GM12878 (cell line): ENCODE measurements around the gene JMJD6. TPM values are rescaled to one million over a fixed set of nuclear protein-coding genes. Genes with fewer than 3 reads are reported as not detected.

Experiments
- ATAC-seq: fragments of 200-7000 bp; cut with Tn5 transposase; 3 replicates; pipeline ENCODE4 v1.9.1; 2020; ENCODE audit warnings: mild to moderate bottlenecking, moderate library complexity
- BruUV-seq: library from RNA; stranded (reverse); fragments of 400-500 nt; replicated peaks from 2 replicates; lab custom pipeline; 2021; lab: Mats Ljungman, UMichigan
- CTCF ChIA-PET: fragments of 300-600 bp; sonication (Branson Sonifier 250); formaldehyde crosslinking; extraction: SDS; loops from one replicate; lab custom pipeline; 2021; ENCODE audit warnings: inconsistent platforms; lab: Yijun Ruan, JAX
- POLR2A ChIA-PET: fragments of 350-600 bp; formaldehyde crosslinking; extraction: SDS; loops from one replicate; lab custom pipeline; 2021; ENCODE audit warnings: inconsistent platforms; lab: Charles Lee
- RAD21 ChIA-PET: fragments of 300-600 bp; sonication (Branson Sonifier 250); formaldehyde crosslinking; loops from one replicate; lab custom pipeline; 2023; ENCODE audit warnings: antibody characterized with exemption; ENCODE audit not compliant: unreplicated experiment; lab: Charles Lee
- SMC1A ChIA-PET: fragments of 300-600 bp; sonication (Branson Sonifier 250); formaldehyde crosslinking; loops from one replicate; lab custom pipeline; 2023; ENCODE audit not compliant: unreplicated experiment, uncharacterized antibody; lab: Charles Lee
- DNase-seq: peaks from one replicate; pipeline ENCODE4 v3.0.0-alpha.2; 2011; ENCODE audit warnings: low read depth, low spot score
- FAIRE-seq: peaks from 3 replicates; lab custom pipeline; 2011; peaks lifted over from hg19 to GRCh38; lab: Jason Lieb, UNC
- H2AFZ ChIP-seq: 2 replicates; pipeline ENCODE4 v1.6.0; 2011; ENCODE audit warnings: low read depth, low read length, control low read depth; ENCODE audit not compliant: control insufficient read depth
- H3K27ac ChIP-seq: 2 replicates; pipeline ENCODE4 v1.5.1; 2011; ENCODE audit warnings: control low read depth; ENCODE audit not compliant: control insufficient read depth, insufficient read depth
- H3K27me3 ChIP-seq, 2 experiments: replicated peaks in 1 of 2; 2 replicates each; pipeline versions ENCODE4 v1.6.0 to v1.6.1; 2011; ENCODE audit warnings: low read length in 1 of 2; ENCODE audit not compliant: control insufficient read depth in 2 of 2, insufficient read depth in 2 of 2
- H3K36me3 ChIP-seq, 2 experiments: 2 replicates each; pipeline ENCODE4 v1.5.1; 2011; ENCODE audit warnings: low read length in 1 of 2; ENCODE audit not compliant: control insufficient read depth in 2 of 2, insufficient read depth in 2 of 2
- H3K4me1 ChIP-seq: 2 replicates; pipeline ENCODE4 v1.6.1; 2011; ENCODE audit warnings: mild to moderate bottlenecking, low read length, moderate library complexity, mixed read lengths; ENCODE audit not compliant: control insufficient read depth, insufficient read depth
- H3K4me2 ChIP-seq: 2 replicates; pipeline ENCODE4 v1.6.0; 2011; ENCODE audit warnings: control low read depth; ENCODE audit not compliant: control insufficient read depth, insufficient read depth
- H3K4me3 ChIP-seq: fragments of 200-600 bp; sonication (generic); 2 replicates; pipeline ENCODE4 v1.5.1; 2016
- H3K79me2 ChIP-seq: 2 replicates; pipeline ENCODE4 v1.6.0; 2011; ENCODE audit warnings: low read length; ENCODE audit not compliant: control insufficient read depth, insufficient read depth
- H3K9ac ChIP-seq: 2 replicates; pipeline ENCODE4 v1.8.0; 2011; ENCODE audit warnings: low read length, control low read depth, mixed read lengths; ENCODE audit not compliant: control insufficient read depth, insufficient read depth
- H3K9me3 ChIP-seq: replicated peaks from 3 replicates; pipeline ENCODE4 v1.5.1; 2011; ENCODE audit warnings: mild to moderate bottlenecking, low read length; ENCODE audit not compliant: control insufficient read depth, insufficient read depth
- H4K20me1 ChIP-seq: 2 replicates; pipeline ENCODE4 v1.6.0; 2011; ENCODE audit not compliant: control insufficient read depth, insufficient read depth
- BACH1 ChIP-seq: fragments of 450-650 bp; IDR thresholded peaks from 2 replicates; pipeline ENCODE4 v1.6.1; 2017; ENCODE audit warnings: mild to moderate bottlenecking, borderline replicate concordance
- EP300 ChIP-seq, 2 experiments: fragments of 150-350 bp in 1 of 2; IDR thresholded peaks; 2 replicates each; pipeline ENCODE4 v1.6.1; 2011 to 2012; ENCODE audit warnings: low read depth in 2 of 2, low read length in 2 of 2, borderline replicate concordance in 1 of 2, improper control_type of control experiment in 1 of 2, inconsistent platforms in 1 of 2; ENCODE audit not compliant: control insufficient read depth in 1 of 2
- MTA3 ChIP-seq: IDR thresholded peaks from 2 replicates; pipeline ENCODE4 v1.6.1; 2012; ENCODE audit warnings: low read length, inconsistent platforms, borderline replicate concordance
- MYB ChIP-seq: fragments of 150-350 bp; IDR thresholded peaks from 2 replicates; pipeline ENCODE4 v1.6.1; 2014; ENCODE audit warnings: mild to moderate bottlenecking, low read depth, low read length, borderline replicate concordance
- POLR2A ChIP-seq: IDR thresholded peaks from 2 replicates; pipeline ENCODE4 v1.6.1; 2011; ENCODE audit warnings: low read depth, mild to moderate bottlenecking, low read length
- POLR2AphosphoS2 ChIP-seq: IDR thresholded peaks from 2 replicates; pipeline ENCODE4 v1.6.1; 2011; ENCODE audit warnings: low read depth, mild to moderate bottlenecking, low read length, improper control_type of control experiment, moderate library complexity
- POLR2AphosphoS5 ChIP-seq: IDR thresholded peaks from 2 replicates; pipeline ENCODE4 v1.6.1; 2011; ENCODE audit warnings: mild to moderate bottlenecking, low read length, inconsistent platforms
- SKIL ChIP-seq: fragments of 450-650 bp; IDR thresholded peaks from 2 replicates; pipeline ENCODE4 v1.6.1; 2017; ENCODE audit warnings: mild to moderate bottlenecking, low read depth, inconsistent platforms; ENCODE audit not compliant: poor library complexity, severe bottlenecking
- WGBS: methylation state at CpG from one replicate; pipeline ENCODE4 v1.1.6; 2016; ENCODE audit warnings: low lambda C conversion rate; ENCODE audit not compliant: insufficient replicate concordance, insufficient coverage; ENCODE audit errors: missing lambda C conversion rate; 5-methylcytosine and 5-hydroxymethylcytosine counted together
- in situ Hi-C: fragments of 300-500 bp; cut with MboI; formaldehyde crosslinking; loops from 9 replicates; pipeline ENCODE4 v1.14.3; 2018; ENCODE audit warnings: mixed read lengths
- intact Hi-C: fragments of 100-400 bp; cut with micrococcal nuclease; formaldehyde crosslinking; loops from one replicate; pipeline ENCODE4 v1.14.2; 2022; ENCODE audit not compliant: unreplicated experiment
- polyA plus RNA-seq, 11 experiments: library from polyadenylated mRNA; depleted of rRNA in 4 of 11; unstranded in 6 of 11; stranded (reverse) in 5 of 11; fragments of >200 nt; fragmentation: Nextera tagmentation in 4 of 11; fragmentation: Illumina TruSeq in 1 of 11; extraction: Ambion mirVana in 4 of 11; extraction: Trizol in 1 of 11; gene quantifications; 1 replicate in 1 of 11; 2 replicates in 10 of 11; pipeline versions ENCODE4 v1.2.1 to v1.2.3, GENCODE V29; 2011 to 2016; ENCODE audit warnings: inconsistent platforms in 2 of 11, missing spikeins in 2 of 11, low read depth in 1 of 11
- total RNA-seq, 4 experiments: library from RNA; depleted of rRNA in 3 of 4; stranded (reverse); fragments of >200 nt in 3 of 4; fragmentation: Illumina TruSeq in 1 of 4; extraction: Trizol in 1 of 4; gene quantifications; 2 replicates each; pipeline versions ENCODE4 v1.2.1 to v1.2.3, GENCODE V29; 2013 to 2021
- TF ChIP-seq, protein P1 (sequence below): fragments of 450-650 bp; IDR thresholded peaks from 2 replicates; pipeline ENCODE4 v1.6.1; 2017; ENCODE audit warnings: mild to moderate bottlenecking, moderate library complexity
- TF ChIP-seq, protein P2 (sequence below): fragments of 450-650 bp; IDR thresholded peaks from 2 replicates; pipeline ENCODE4 v1.6.1; 2016; ENCODE audit warnings: mild to moderate bottlenecking, moderate library complexity, borderline replicate concordance

Gene JMJD6
- total and polyA plus RNA-seq, 10 of the 15 experiments (the other 5 are each of a cell fraction or from before 2014, with no cell fraction given): 1.2 to 36.0 (median 22.2) TPM

- ChIA-PET POLR2A (interaction anchor here (0.8 to 1.7 kb wide), 3 partner anchors 11 to 283 kb away, joined by 3 to 5 read pairs (median 3); no protein-coding TSS in a partner anchor), RAD21 (no interaction called here), SMC1A (interaction anchor here (0.9 to 1.1 kb wide), 2 partner anchors 19 to 78 kb away, joined by 3 read pairs; no protein-coding TSS in a partner anchor), CTCF (interaction anchor here (0.5 to 1.0 kb wide), 2 partner anchors 55 to 357 kb away, joined by 3 read pairs; no protein-coding TSS in a partner anchor)
- no peak for DNase-seq
- Histone ChIP-seq H3K79me2 (peaks cover 84% of the 10 kb centered on the region), H3K9ac (no peak overlapping the region), H3K36me3 (peaks cover 8 to 36% of the 10 kb centered on the region in 2 experiments), H3K4me3 (peak overlapping the region; percentile 87; the same call in 1 of the 2 replicates), H2AFZ (no peak overlapping the region), H4K20me1 (no peaks in the 10 kb centered on the region; the same call in 1 of the 2 replicates), H3K27me3 (no peaks in the 10 kb centered on the region), H3K4me1 (no peaks in the 10 kb centered on the region; the same call in 1 of the 2 replicates), H3K9me3 (no peaks in the 10 kb centered on the region; the same call in 2 of the 3 replicates), H3K4me2 (peak overlapping the region; percentile 75), H3K27ac (no peak overlapping the region)
- no peak for FAIRE-seq
- in situ Hi-C loops: no loop called here
- no TSS peak for BruUV-seq
- WGBS: 13% methylated on average over 3 of the region's 3 CpGs
- no peak for ATAC-seq
- intact Hi-C loops: loop anchor here (10.0 kb wide), 1 partner anchor 352 kb away; no protein-coding TSS in a partner anchor
- TF ChIP-seq MTA3 (0 out of 2 replicates have a peak, but pooled peaks have one; percentile 22), POLR2AphosphoS2 (peak; percentile 47; the same call in 1 of the 2 replicates), EP300 (IDR thresholded peaks at IDR 0.05; ENCODE audit: borderline replicate concordance in 1 of 2, control insufficient read depth in 1 of 2, low read depth in 2 of 2, low read length in 2 of 2) (no peak), POLR2AphosphoS5 (peak; percentile 53), POLR2A (peak; percentile 65), MYB (no peak), BACH1 (no peak; the same call in 1 of the 2 replicates), SKIL (no peak)
- TF ChIP-seq, protein P1, sequence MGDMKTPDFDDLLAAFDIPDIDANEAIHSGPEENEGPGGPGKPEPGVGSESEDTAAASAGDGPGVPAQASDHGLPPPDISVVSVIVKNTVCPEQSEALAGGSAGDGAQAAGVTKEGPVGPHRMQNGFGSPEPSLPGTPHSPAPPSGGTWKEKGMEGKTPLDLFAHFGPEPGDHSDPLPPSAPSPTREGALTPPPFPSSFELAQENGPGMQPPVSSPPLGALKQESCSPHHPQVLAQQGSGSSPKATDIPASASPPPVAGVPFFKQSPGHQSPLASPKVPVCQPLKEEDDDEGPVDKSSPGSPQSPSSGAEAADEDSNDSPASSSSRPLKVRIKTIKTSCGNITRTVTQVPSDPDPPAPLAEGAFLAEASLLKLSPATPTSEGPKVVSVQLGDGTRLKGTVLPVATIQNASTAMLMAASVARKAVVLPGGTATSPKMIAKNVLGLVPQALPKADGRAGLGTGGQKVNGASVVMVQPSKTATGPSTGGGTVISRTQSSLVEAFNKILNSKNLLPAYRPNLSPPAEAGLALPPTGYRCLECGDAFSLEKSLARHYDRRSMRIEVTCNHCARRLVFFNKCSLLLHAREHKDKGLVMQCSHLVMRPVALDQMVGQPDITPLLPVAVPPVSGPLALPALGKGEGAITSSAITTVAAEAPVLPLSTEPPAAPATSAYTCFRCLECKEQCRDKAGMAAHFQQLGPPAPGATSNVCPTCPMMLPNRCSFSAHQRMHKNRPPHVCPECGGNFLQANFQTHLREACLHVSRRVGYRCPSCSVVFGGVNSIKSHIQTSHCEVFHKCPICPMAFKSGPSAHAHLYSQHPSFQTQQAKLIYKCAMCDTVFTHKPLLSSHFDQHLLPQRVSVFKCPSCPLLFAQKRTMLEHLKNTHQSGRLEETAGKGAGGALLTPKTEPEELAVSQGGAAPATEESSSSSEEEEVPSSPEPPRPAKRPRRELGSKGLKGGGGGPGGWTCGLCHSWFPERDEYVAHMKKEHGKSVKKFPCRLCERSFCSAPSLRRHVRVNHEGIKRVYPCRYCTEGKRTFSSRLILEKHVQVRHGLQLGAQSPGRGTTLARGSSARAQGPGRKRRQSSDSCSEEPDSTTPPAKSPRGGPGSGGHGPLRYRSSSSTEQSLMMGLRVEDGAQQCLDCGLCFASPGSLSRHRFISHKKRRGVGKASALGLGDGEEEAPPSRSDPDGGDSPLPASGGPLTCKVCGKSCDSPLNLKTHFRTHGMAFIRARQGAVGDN: no peak
- TF ChIP-seq, protein P2, sequence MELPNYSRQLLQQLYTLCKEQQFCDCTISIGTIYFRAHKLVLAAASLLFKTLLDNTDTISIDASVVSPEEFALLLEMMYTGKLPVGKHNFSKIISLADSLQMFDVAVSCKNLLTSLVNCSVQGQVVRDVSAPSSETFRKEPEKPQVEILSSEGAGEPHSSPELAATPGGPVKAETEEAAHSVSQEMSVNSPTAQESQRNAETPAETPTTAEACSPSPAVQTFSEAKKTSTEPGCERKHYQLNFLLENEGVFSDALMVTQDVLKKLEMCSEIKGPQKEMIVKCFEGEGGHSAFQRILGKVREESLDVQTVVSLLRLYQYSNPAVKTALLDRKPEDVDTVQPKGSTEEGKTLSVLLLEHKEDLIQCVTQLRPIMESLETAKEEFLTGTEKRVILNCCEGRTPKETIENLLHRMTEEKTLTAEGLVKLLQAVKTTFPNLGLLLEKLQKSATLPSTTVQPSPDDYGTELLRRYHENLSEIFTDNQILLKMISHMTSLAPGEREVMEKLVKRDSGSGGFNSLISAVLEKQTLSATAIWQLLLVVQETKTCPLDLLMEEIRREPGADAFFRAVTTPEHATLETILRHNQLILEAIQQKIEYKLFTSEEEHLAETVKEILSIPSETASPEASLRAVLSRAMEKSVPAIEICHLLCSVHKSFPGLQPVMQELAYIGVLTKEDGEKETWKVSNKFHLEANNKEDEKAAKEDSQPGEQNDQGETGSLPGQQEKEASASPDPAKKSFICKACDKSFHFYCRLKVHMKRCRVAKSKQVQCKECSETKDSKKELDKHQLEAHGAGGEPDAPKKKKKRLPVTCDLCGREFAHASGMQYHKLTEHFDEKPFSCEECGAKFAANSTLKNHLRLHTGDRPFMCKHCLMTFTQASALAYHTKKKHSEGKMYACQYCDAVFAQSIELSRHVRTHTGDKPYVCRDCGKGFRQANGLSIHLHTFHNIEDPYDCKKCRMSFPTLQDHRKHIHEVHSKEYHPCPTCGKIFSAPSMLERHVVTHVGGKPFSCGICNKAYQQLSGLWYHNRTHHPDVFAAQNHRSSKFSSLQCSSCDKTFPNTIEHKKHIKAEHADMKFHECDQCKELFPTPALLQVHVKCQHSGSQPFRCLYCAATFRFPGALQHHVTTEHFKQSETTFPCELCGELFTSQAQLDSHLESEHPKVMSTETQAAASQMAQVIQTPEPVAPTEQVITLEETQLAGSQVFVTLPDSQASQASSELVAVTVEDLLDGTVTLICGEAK: no peak
Measured at GRCh38 chr17:76732734-76733617, 6.6 kb upstream of the JMJD6 start.
